HG03558 (cell line): ENCODE data around the gene PPARD.
"Not testable (repeated sequence)": the region's sequence is repeated elsewhere in the genome, so short reads cannot be mapped to it uniquely, and the experiment has no call there.

Experiments used
- ATAC-seq: cut with Tn5 transposase; IDR thresholded peaks from one replicate; pipeline ENCODE4 v1.9.1; 2021; ENCODE audit warnings: moderate number of reproducible peaks; ENCODE audit not compliant: unreplicated experiment; ENCODE audit errors: extremely low read depth

Gene PPARD

DNA sequence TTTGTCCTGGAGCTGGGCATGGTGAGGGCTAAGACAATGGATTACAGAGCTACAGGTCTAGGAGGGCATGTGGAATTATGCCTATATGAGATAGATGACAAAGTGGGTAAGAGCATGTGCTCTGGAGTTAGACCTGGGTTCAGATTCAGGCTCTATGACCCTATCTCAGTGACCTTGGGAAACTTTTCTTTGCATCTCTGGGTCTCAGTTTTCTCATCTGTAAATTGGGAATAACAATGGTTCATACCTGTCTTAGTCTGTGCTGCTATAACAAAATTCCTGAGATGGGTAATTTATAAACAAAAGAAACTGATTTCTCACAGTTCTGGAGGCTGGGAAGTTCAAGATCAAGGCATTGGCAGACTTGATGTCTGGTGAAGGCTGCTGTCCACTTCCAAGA lies 30.3 kb downstream of the PPARD start:
- no peak for ATAC-seq

DNA sequence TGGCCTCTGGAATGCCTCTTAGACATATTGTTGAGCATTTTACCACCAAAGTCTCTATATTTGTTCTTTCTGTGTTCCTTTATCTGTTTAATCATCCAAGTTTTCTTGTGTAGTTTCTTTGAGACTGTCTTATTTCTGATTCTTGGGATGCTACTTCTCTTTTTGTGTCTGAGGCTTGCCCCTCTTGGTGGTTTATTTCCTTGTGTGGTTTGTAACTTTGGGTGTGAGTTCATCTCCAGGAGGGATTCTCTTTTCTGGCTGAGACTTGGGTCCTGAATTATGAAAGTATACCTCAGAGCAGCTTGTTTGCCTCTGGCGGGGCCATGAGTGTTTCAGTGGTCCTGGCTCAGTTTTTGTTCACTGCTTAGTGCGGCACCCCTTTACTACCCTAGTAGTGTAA lies 33.9 kb downstream of the PPARD start:
- ATAC-seq = no peak

DNA sequence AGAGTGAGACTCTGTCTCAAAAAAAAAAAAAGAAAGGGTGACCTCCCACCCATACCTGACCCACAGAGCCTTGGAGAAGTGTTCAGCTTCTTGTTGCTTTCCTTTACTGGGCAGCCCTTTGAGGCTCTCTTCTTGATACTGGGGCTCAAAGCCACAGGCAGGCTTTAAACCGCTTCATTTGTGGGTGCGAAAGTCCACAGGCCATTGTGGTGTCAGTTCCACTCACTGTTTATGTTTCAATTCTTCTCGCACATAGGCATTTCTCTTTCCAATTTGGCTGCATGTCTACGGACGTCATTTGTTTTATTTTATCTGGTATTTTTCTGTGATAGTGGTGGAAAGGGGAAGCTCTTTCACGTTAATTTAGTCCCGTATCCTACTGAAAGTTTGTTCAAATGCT lies 34.6 kb downstream of the PPARD start:
- no peak for ATAC-seq

DNA sequence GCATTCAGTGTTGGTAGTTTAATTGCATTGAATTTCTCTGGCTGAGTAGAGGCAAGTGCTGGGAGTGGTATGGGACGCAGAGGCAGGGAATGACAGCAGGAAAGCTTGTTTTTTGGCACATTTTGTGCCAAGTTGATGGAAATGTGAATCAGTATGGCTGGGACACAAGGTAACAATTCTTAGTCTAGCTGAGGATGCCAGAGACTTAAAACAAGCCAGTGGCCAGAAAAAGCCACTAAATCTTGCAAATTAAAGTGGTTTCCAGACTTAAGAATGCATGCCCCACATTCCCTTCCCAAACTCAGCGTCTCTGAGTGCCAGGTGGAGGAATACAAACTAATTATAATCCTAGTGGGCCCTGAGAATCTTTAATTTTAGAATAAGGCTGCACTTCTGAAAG lies 35.9 kb downstream of the PPARD start:
- no peak for ATAC-seq

DNA sequence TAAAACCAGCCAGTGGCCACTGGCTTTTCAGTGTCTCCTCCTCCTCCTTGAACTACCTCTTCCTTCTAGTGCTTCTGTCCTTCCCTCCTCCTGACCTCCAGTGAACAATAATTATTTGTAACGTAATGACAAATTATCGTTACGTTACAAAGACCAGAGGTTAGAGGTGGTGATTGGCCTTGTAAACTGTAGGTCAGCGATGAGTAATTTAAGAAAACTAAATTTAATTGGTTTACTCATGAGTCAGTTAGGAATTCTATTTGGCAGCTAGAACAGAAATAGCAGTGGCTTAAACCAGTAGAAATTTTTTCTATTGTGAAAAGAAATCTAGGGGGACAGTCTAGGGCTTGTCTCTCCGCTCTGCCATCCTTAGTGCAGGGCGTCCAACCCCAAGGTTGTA lies 38.8 kb downstream of the PPARD start:
- ATAC-seq = no peak

DNA sequence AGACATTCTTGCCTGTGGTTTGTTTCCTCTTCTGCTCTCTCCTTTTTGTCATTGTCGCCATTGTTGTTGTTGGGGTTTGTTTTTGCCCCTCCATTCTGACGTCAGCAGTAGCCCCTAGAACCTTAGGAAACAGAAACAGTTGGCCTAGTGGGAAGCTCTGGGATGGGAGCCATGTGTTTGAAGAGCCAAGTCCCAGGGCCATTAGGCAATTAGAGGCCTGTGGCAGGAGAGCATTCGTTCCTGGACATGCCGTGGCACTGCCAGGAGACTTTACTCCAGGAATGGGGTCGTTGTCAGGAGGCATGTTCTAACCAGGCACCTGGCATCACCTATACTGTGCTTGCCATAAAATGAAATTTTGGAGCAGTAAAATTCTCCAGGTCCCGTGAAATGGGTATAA lies 39.7 kb downstream of the PPARD start:
- ATAC-seq = no peak

DNA sequence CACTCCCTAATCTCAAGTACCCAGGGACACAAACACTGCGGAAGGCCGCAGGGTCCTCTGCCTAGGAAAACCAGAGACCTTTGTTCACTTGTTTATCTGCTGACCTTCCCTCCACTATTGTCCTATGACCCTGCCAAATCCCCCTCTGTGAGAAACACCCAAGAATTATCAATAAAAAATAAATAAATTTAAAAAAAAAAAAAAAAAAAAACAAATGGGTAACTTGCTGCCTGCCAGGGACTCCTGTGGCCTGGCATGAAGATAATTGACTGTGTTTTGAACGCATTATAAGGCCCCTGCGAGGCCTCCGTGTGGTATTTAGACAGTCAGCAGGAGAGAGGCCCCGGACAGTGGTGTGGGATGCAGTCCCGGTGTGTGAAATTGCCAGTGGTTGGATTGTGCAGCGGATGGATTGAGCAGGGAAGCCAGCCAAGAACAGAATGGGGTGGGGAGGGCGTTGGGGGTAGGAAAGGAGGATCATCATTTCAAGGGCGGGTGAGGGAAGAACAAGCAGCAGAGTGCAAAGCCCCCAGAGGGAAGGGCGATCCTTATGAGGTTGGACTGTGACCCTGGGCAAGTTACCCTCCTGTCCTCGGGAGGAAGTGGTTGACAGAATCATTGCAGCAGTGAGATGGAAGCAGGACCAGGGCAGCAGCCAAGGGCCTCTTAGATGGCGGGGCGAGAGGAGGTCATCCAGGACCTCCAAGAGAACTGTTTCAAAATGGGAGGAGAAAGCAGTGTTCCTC lies 43.3 kb downstream of the PPARD start:
- ATAC-seq = no peak

DNA sequence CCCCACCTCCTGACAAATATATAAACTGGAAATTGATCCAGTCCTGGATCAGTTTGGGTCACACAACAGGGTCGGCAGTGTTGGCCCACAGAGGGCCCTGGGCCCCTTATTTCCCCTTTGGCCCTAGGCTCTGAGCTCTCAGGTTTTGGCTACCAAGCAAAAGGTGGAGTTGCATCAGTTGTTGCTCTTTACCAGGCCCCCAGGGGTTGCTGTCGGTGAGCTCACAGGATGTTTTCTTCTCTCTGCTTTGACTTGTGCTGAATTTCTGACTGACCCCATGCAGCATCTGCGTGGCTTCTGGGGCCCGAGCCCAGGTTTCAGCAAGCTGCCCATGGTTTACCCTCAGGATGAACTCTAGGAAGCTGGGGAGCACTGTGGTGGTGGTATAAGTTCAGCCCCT lies 44.6 kb downstream of the PPARD start:
- no peak for ATAC-seq

DNA sequence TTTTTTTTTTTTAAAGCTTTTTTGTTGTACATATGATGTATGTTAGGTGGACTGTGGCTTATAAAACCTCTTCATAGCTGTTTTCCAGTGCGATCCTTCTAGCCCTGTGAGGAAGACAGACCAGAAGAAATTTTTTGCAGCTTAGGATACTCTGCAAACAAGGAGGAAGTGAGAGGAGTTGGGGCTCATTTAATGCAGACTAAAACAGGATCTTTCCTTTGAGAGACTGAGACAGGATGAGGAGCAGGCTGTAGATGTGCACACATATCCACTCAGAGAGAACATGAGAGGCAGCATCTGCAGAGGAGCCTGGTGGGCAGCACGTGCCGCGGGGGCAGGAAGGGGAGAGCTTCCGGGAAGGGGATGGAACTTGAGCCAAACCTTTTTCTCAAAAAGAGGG lies 45.7 kb downstream of the PPARD start:
- ATAC-seq = no peak

DNA sequence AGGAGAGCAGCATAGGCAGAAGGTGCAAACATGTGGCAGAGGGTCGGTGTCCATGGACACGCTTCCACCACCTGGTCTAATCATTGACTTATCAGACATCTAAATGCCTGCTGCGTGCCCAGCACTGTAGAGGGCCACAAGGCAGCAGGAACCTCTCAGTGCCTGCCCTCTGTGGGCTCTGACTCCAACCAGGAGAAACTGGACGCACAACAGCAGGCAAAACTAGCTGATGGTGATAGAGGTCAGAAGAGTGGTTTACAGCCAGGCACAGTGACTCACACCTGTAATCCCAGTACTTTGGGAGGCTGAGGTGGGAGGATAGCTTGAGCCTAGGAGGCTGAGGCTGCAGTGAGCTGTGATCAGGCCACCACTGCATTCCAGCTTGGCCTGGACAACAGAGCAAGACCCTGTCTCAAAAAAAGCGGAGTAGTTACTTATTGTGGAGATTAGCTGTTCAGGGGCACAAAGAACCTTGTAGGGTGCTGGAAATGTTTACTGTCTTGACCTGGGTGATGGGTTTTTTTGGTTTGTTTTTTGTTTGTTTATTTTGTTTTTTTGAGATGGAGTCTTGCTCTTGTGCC lies 46.5 kb downstream of the PPARD start:
- ATAC-seq = no peak

DNA sequence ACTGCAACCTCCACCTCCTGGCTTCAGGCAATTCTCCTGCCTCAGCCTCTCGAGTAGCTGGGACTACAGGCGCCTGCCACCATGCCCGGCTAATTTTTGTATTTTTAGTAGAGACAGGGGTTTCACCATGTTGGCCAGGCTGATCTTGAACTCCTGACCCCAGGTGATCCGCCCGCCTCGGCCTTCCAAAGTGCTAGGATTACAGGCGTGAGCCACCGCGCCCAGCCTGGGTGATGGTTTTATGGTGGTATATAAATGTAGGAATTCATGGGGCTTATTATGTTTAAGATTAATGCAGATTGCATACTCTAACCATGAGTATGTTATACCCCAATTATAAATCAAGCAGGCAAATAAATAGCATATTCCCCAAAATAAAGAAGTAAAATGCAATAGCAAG lies 47.0 kb downstream of the PPARD start:
- ATAC-seq = not testable (repeated sequence)

DNA sequence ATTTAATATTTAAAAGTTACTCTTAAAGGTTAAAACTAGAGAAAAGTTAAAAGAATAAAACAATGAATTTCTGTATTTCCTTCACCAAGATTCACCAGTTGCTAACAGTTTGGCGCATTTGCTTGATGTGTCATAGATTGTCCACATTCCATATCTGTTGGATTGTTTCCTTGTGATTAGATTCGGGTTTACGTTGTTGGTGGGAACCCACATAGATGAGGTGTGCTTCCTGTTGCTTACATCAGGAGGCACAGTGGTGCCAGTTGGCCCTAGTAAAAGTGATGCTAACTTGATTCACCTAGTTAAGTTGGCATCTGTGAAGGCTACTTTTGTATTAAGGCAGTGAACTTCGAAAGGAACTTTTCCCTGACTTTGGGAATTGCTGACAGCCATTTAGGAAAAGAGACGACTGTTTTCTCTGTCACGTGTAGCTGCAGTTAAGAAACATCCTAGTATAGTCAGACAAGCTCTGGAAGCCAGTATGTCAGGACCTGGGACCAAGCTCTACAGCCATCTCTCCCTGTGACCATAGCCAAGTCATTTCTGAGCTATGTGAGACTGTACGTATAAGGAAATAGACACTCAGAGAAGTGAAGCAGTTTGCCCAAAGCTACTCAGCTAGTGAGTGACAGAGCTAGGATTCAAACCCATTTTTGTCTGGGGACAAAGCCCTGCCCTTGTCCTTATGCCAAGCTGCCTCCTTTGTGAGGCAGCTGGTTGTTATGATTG lies 49.0 kb downstream of the PPARD start:
- ATAC-seq = no peak

DNA sequence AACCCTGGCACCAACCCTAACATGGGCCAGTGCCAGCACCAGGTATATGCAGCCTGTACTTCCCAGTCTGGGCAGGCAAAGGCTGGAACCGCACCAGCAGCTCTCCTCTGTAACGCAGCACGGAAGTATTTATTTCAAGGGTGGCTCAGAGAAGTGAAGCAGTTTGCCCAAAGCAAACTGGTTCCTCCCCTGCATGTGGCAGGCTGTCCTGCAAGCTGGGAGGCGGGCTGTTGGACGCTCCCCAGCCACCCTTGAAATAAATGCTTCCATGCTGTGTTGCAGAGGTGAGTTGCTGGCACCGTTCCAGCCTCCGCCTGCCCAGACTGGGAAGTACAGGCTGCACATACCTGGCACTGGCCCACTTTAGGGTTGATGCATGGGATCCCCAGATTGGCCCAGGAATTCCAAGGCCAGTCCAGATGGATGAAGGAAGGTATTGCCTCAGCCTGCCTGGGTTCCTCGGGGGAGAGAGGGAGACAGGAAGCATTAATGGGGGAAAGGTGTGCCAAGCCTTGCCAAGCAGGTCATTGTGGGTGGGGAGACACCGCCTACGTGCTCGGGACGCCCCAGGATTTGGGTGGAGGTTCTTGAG lies 49.8 kb downstream of the PPARD start:
- no peak for ATAC-seq

DNA sequence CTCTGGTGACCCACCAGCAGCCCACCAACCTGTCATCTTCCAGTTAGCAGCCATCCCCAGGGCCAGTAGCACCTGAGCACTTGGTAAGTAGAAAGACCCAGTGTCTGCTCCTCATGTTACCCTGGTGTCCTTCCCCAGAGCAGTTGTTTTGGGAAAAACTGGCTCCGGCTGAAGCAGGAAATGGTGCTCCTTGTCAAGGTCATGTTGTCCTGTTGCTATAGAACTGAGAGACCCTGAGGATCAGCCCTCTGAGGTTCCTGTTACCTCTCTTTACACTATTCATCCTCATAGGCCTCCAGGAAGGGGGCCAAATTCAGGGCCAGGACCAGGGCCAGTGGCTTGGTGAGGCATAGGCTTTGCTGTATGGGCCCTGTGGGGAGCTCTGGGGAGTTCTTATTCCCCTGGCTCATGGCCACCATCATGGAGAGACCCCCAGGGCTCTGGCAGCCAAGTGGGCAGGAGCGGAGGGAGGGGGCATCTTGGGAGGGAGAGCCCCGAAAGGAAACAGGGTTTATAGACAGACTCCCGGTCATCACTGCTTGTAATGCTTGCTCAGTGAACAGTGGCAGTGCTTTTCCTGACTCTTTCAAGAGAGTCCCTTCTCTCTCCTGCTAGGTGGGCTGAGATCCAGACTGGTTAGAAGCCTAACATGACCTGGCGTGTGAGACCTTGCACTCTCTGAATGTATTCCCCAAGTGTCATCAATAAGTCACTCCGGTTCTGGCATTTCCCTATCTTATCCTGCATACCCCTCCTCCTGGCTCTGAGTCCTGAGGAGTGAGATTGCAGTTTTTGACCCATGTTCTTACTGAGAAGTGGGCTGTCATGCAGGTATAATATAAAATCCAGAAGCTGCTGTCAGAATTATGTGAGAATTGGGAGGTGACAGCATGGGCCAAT lies 50.7 kb downstream of the PPARD start:
- ATAC-seq = no peak

DNA sequence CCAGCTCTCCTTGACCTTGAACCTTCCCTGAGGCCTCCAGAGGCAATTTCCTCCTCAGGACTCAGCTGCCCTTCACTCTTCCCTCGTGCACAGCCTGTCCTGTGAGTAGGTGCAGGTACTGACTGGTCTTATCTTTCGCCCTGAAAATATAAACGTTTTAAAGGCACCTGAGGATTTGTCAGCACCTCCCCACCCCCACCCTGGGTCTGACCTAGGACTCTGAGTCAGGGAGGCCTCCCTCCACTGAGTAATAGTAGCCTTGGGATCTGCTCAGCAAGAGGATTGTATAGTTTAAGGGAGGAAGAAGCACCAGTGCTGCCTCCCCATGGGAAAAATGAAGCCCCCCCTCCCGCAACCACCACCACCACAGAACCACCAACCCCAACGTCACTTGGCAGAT lies 54.6 kb downstream of the PPARD start:
- no peak for ATAC-seq

DNA sequence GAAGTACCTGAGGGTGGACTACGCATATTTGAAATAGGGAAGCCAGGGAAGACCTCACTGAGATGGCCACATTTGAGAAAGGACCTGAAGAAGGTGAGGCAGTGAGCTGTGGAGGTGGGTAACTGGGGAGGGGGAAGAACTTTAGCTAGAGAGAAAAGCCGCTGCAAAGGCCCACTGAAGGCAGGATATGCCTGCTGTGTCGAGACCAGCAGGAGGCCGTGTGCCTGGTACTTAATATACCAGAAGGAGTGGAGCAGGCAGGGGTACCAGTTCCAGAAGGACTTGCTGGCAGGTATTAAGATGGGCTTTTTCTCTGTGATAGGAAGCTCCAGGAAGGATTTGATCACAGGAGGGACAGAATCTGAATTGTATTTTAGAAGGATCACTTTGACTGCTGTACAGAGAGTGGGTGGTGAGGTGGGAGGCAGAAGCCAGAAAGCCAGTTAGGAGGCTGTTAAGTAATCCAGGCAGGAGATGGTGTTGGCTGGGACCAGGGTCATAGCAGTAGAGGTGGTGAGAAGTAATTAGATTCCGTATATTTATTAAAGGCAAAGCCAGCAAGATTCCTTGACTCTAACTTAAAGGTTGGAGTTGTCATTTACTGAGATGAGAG lies 55.6 kb downstream of the PPARD start:
- no peak for ATAC-seq

DNA sequence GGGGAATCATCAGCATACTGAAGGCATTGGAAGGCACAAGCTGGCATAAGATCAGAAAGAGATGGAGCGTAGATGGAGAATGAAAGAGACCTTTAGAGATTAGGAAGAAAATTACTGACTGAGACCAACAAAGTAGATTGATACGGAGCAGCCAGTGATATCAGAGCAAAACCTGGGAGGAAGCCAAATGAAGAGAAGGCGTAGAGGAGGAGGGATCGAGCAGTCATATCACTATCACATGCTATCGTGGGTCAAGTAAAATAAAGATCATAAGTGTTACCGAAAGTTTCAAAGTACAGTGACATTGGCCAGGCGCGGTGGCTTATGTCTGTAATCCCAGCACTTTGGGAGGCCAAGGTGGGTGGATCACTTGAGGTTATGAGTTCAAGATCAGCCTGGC lies 56.2 kb downstream of the PPARD start:
- ATAC-seq = no peak

DNA sequence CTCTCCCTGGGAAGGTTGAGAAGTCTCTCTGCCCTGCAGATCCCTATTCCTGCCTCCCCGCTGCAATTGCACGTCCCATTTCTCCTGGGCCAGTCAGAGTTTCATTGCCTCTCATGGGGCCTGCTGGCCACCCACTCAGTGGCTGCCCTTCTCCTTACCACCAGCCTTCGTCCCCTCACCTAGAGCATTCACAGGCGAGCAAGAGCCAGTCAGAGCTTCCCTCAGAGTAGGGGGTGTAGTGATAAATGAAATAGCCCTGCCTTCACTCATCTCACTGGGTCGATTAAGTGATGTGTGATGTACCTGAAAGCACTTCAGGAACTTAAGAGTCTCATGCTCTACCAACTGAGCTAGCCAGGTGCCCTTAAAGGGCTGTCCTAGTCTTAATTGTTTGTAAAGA lies 57.8 kb downstream of the PPARD start:
- ATAC-seq = no peak

DNA sequence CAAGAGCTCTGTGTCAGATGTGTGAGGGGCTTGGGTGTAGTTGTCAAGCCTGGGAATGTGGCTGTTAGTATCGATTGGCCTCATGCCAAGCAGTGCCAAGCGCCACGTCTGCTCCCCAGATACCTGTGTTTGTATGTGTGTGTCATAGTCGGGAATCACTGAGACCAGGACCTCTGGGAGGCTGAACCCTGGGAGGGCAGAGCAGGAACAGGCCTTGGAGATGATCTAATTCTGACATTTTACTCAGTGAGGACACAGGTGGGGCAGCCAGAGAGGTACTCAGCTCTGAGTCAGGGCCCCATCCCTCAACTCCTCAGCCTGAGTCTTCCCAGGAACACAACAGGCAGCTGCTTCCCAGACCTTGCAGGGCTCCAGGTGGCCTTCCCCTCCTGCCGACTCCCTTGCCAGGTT lies 58.5 kb downstream of the PPARD start:
- ATAC-seq = no peak

DNA sequence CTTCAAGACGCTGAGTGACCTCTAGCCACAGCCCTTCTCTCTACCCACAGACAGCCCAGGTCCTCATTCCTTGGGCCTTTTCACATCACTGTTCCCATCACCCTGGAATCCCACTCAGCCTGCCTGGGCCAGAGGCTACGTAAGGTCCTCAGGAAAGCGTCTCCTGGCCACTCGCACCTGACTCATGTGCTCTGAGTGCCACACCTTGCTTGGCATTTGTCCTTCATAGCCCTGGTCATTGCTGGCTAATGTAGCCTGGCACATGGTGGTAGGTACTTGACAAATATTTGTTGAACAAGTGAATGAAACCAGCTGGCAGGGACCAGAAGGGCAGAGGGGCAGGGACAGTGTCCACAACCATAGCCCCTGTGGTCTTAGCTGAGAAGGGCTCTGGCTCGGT lies 59.2 kb downstream of the PPARD start:
- no peak for ATAC-seq
